NCI-H1694 treated with DMSO at 0.1 percent for 48 hours (cell line): ENCODE measurements around the gene HVCN1.

Source experiments
- DNase-seq: peaks from one replicate; lab custom pipeline; 2025; lab: John Stamatoyannopoulos, UW

Gene HVCN1

DNA sequence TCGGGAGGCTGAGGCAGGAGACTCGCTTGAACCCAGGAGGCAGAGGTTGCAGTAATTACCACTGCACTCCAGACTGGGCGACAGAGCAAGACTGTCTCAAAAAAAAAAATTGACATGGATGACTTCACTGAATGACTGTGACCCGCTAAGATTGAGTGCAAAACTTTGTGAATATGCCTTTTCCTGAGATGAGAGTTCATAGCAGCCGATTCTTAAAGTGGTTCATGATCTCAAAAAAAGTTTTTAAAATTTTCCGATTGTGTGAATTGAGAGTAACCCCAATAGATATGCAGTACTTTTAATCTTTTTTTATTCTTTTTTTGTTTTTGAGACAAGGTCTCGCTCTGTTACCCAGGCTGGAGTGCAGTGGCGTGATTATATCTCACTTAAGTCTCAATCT lies 73.7 kb downstream of the HVCN1 start:
- DNase-seq: no peak

DNA sequence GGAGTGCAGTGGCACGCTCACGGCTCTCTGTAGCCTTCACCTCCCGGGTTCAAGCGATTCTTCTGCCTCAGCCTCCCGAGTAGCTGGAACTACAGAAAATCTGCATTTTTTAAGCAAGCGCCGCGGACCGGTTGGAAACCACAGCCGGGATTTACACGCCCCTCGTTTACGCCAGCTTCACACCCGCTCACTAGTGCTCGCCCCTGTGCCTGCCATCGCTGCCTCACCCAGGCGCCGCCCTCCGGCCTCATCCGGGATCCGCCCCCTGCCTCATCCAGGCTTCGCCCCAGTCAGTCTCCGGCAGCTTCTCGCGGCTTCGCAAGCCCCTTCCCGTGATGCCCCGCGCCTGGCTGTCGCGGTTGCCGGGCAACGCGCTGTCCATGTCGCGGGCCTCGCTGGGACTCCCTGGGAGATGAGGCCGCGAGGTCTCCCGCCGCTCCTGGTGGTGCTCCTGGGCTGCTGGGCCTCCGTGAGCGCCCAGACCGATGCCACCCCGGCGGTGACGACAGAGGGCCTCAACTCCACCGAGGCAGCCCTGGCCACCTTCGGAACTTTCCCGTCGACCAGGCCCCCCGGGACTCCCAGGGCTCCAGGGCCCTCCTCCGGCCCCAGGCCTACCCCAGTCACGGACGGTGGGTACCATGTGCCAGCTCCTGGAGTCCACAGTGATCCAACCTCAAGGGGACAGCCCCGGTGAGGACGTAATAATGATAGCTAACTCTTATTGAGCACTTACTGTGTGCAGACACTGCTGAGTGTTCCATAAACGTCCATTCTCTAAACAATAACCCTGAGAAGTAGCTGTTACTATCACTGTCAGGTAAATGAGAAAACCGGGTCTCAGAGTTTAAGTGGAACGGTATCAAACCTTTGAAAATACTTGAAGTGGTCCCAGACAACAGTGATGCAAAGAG lies 74.9 kb downstream of the HVCN1 start, which contains the start of gene TCTN1:
Gene TCTN1 (plus strand): TSS at position 359 of the 914 bp plus-strand sequence. CDS start 54 bp downstream, at position 413.
- peak; percentile 87 for DNase-seq

DNA sequence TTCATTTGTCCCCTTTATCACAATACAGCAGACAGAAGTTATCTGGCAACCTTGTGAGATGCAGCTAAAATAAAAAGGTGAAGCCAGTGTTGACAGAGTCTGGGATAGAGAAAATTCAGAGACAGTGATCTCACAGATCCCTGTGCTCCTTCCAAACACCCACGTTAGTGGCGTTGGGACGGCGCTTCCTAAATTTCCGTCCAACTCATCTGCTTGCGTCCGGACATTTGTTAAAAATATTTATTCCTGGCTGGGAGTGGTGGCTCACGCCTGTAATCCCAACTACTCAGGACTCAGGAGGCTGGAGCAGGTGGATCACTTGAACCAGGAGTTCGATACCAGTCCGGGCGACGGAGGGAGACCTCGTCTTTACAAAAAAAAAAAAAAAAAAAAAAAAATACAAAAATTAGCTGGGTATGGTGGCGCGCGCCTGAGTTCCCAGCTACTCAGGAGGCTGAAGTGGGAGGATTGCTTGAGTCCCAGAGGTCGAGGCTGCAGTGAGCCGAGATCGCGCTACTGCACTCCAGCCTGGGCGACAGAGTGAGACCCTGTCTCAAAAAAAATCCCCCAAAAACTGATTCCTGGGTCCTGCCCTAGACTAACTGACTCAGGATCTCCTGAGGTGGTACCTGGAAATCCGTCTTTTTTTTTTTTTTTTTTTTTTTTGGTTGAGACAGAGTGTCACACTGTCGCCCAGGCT lies 75.7 kb downstream of the HVCN1 start:
- no peak for DNase-seq

DNA sequence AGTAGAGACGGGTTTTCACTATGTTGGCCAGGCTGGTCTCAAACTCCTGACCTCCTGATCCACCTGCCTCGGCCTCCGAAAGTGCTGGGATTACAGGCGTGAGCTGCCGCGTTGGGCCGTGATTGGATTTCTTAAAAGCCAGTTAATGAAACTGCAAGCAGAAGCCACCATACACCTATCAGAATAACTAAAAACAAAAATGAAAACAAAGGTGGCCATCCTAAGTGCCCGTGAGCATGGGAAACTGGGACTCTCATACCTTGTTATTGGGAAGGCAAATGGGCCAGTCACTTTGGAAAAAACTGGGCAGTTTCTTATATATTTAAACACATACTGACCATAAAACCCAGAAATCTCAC lies 82.7 kb downstream of the HVCN1 start:
- no peak for DNase-seq

DNA sequence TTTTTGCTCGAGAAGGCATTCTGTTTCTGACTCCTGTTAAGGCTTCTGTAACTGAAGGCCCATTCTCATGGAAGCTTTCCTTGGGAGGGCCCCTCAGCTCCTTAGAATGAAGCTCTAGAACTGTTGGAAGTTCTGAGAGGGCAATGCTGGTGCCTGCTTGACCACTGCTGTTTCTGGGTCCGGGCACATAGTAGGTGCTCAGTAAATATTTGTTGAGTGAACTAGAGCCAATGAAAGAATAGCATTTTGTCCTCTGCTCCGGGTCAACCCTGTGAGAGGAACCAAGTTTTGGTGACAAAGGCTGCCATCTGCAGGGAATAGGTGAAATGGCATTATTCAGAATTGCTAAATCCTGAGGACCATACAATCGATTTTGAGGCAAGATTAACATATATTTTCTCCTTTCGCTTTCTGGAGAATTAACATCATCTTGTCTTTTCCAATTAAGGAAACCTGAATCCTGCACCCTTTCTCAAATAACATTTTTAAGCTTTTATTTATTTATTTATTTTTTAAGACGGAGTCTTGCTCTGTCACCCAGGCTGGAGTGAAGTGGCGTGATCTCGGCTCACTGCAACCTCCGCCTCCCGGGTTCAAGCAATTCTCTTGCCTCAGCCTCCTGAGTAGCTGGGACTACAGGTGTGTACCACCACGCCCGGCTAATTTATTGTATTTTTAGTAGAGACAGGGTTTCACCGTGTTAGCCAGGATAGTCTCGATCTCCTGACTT lies 86.7 kb downstream of the HVCN1 start:
- peak; percentile 44 for DNase-seq

DNA sequence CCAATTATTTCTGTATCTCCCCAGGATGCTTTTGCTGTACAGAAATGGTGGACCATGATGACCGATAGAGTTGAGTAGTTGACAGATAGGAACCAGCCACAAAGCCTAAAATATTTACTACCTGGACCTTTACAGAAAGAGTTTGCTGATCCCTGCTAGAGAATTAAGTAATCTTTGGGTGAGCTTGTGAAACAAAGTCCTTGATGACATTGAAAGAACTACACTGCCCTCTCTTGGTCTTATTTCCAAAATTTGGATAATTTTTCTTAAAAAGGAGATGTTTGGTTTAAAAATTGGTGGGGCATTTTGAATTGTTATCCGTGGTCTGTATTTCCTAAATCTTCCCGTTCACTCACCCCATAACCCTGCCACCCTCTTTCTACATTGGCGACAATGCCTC lies 88.7 kb downstream of the HVCN1 start:
- DNase-seq: peak; percentile 31

DNA sequence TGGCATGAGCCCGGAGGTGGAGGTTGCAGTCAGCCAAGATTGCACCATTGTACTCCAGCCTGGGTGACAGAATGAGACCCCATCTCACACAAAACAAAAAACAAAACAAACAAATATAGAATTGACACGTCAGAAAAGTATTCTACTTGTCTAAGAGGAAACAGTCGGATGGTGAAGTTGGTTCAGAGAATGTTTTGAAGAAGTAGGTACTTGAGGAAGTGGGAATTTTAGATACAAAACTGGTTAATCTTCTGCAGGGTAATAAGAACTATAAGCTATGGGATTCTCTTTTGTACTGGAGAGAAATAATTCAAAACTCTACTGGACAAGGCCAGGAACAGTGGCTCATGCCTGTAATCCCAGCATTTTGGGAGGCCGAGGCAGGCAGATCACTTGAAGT lies 89.6 kb downstream of the HVCN1 start:
- no peak for DNase-seq
